GM12874 (cell line): ENCODE results near the gene CPT1B.

ENCODE experiments used
- CTCF ChIP-seq: IDR thresholded peaks from 2 replicates; pipeline ENCODE4 v1.5.1; 2011; ENCODE audit warnings: low read depth, mild to moderate bottlenecking, control low read depth, low read length, moderate library complexity; ENCODE audit not compliant: insufficient read depth

CPT1B gene

GRCh38 chr22:50560034-50560433, 18.2 kb downstream of the CPT1B start:
- TF ChIP-seq CTCF: no peak

GRCh38 chr22:50556703-50557102, 21.5 kb downstream of the CPT1B start:
- no peak for TF ChIP-seq CTCF

DNA sequence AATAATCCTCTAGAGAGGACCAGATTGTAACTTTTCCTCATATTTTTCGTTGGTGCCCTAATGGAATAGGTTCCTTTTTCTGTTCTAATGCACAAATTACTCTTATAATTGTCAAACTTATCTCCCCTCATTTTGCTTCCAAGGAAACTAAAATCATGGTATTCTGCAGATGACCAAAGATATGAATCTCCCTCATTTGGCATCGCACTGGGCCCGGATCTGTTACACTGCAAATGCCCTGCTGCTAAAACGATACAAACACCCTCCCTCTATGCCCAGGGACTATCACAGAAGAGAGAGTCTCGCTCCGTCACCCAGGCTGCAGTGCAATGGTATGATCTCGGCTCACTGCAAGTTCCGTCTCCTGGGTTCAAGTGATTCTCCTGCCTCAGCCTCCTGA, 24.9 kb downstream of the CPT1B start:
- TF ChIP-seq CTCF: no peak

DNA sequence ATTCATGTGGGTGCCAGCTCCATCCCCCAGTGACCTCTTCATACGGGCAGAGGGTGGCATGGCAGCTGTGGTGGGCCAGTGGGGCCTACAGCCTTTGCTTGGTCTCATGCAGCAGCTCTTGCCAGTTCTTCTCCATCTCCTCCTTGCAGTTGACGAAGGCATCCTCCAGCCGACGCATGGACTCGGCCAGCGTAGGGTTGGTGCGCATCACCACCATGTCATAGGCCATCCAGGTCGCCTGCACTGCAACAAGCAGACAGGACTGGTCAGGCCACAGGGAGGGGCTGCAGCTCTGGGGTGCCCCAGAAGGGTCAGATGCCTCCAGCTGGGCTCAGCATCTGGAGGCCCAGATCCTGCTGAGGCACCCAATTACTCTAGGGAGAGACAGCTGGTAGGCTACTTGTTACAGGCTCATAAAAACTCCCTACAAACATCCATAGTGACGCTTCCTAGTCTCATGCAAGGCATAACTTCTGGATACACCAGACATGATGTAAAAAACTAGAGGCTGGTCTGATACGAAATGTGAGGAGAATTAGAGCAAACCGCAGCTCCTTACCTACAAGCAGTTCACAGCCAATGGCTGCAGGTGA, 27.0 kb downstream of the CPT1B start:
- TF ChIP-seq CTCF: no peak

- no peak for TF ChIP-seq CTCF
These were observed 27.8 kb downstream of the CPT1B start for GRCh38 chr22:50550395-50550794.

- no peak for TF ChIP-seq CTCF
These were observed 29.1 kb downstream of the CPT1B start for GRCh38 chr22:50548921-50549790.

DNA sequence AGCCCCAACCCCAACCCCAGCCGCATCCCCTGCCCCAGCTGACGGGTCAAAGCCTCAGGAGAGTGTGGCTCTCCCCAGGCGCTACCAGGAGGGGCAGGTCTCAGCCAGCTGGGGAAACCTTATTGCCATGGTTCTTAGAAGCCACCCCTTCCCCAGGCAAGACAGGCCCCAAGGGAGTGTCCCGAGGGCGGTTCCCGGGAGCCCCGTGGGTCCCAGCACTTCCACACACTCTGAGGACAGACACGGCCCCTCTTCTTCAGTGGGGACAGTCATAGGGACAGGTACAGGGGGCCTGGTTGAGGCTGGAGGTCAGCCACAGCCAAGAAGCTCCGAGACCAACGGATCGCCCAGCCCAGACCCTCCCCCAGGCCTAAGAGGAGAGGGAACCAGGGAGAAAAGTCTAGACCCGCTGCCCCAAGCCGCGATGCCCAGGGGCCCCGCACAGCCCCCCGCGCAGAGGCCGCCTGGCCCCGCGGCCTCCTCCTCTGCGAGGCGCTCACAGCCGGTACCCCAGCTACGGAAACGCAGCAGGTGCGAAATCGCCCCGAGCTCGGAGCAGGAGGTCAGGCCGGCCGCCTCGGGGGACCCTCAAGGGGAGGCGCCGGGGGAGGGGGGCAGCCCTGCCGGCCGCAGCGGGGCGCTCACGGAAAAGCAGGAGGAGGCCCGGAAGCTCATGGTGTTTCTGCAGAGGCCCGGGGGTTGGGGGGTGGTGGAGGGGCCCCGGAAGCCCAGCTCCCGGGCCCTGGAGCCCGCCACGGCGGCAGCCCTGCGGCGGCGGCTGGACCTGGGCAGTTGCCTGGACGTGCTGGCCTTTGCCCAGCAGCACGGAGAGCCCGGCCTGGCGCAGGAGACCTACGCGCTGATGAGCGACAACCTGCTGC, 29.9 kb downstream of the CPT1B start:
- peak; percentile 28; the same call in 1 of the 2 replicates for TF ChIP-seq CTCF
